Colon (tissue), 2 donors: ENCODE data around the gene LZTR1.
"Not testable (repeated sequence)": the region's sequence is repeated elsewhere in the genome, so short reads cannot be mapped to it uniquely, and the experiment has no call there.

ENCODE experiments used
- FAIRE-seq: peaks from 2 replicates; lab custom pipeline; 2012; peaks lifted over from hg19 to GRCh38; lab: Jason Lieb, UNC
- donor health status: control.
- donor health status: control.

Gene LZTR1

DNA sequence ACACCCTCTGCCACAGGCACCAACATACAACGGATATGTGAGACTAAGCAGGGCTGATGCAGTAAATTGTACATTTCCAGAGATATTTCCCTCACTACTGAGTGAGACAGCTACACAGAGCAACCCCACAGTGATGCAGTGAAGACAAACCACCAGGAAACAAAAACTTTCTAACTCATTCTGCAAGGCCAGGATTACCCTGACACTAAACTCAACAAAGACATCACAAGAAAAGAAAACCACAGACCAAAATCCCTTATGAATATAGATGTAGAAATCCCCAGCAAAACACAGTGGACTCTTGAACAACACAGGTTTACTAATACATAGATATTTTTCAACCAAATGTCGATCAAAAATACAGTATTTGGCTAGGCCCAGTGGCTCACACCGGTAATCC is 51.8 kb downstream of the LZTR1 start:
- no peak for FAIRE-seq

DNA sequence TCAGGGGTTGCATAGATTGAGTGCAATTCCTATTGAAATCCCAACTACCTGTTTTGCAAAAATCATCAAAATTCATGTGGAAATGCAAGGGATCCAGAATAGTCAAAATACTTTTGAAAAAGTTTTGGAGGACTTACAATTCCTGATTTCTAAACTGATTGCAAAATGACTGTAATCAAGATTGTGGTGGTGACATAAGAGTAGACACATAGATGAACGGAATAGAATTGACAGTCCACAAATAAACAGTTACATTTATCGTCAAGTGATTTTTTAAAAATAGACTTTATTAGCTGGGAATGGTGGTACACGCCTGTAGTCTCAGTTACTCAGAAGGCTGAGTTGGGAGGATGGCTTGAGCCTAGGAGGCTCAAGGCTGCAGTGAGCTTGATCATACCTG is 52.9 kb downstream of the LZTR1 start:
- no peak for FAIRE-seq

DNA sequence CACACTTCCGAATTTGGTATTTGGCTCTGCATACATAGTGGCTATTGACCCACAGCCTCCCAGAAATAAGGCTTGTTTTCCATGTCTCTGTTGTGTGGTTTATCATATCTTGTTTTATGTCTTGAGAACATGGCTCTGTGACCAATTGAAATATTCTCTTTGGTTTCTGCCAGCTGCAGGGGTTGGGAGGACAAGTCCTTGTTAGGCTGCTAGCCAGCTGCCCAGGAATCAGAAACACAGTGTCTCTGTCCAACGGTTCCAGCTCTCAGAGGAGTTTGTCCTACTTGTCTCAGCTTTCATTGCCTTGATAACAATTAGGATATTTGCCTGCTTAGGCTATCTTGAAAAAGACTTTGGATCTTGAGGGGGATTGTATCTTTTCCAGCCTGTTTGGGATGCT is 56.3 kb downstream of the LZTR1 start:
- no peak for FAIRE-seq

DNA sequence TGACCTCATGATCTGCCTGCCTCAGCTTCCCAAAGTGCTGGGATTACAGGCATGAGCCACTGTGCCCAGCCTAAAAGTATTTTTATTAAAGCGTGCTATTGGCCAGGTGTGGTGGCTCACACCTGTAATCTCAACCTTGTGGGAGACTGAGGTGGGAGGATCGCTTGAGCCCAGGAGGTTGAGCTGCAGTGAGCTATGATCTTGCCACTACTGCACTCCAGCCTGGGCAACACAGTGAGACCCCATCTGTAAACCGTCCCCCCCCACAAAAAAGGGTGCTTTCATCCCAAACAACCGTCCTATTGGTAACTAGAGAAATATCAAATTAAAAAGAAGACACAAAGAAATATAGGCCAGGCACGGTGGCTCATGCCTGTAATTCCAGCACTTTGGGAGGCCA is 57.1 kb downstream of the LZTR1 start:
- not testable (repeated sequence) for FAIRE-seq

DNA sequence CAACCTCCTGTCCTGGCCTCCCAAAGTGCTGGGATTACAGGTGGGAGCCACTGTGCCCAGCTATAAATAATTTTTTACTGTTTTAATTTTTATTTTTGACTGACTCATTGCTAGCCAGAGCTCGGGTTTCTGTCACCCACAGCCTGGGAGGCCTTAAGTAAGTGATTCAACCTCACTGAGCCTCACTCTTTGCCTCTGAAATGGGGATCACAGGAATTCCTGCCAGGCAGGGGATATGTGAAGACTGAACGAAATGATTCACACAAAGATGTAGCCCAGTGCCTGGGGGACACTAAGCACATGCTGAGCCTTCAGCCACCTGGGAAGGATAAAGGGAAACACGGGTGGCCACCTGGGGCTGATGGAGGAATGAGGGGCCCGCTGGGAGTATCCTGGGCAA is 59.8 kb downstream of the LZTR1 start:
- FAIRE-seq = no peak

DNA sequence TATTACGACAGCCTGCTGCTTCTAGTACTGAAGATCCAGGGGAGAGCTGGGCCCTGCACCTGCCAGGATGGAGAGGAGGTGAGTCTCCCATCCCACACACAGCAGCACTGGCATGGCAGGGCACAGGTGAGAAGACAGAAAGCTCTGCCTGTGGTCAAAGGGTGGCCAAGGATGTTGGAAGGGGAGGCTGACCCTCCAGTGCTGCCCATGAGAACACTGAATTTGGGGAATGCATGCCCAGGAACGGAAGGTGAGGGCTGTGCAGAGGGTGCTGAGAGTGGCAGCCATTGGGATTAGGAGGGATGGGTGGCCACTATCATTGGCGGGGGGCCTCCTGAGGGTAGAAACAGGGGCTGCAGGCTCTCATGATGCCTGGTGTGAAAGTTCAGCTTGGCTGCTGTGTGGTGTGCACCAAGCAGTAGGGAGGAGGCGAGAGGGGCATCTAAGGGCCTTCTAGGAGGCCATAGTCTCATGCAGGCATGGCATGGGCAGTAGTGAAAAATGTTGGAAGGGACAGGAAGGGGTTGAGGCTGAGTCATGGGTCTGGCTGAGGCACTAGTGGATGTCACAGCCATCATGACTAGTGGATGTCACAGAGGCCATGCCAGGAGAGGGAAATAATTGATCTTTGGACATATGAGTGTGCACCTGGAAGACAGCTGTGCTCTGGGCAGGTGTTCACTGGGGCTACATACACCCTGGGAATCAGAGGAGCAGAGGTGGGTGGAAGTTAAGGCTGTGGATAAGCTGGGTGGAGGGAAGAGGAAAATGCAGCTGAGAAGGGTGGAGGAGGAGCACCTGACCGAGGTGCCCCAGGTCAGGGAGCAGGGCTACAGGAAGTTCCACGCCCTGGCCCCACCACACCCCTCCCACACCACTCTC is 61.1 kb downstream of the LZTR1 start:
- no peak for FAIRE-seq

DNA sequence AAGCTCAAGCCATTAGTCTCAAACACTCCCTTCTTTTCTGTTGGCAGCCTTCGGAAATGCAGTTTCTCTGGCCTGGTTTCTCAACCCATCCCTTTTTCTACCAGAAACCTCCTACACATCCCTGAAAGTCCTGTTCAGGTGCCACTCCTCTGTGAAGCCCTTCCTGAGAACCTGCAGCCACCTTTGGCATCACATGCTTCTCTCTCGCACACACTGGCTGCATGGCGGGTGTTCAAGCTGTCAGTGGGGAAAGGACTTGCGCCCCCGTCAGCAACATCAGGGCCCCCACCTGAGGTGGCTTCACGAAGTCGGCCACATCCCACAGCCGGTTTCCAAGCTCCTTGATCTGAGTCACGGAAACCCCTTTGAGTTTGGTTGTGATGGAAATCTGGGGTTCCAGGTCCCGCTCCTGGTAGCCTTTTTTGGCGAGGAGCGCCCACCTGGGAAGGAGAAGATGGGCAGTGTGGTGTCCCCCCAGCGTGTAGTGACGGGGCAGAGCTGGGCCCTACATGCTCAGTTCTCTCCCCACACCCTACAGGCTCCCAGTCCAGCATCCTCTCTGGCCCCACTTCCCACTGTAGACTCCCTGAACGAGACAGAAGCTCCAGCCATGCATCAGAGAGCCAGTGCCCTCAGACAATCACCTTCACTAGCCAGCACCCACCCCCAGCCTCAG is 61.9 kb downstream of the LZTR1 start:
- no peak for FAIRE-seq

DNA sequence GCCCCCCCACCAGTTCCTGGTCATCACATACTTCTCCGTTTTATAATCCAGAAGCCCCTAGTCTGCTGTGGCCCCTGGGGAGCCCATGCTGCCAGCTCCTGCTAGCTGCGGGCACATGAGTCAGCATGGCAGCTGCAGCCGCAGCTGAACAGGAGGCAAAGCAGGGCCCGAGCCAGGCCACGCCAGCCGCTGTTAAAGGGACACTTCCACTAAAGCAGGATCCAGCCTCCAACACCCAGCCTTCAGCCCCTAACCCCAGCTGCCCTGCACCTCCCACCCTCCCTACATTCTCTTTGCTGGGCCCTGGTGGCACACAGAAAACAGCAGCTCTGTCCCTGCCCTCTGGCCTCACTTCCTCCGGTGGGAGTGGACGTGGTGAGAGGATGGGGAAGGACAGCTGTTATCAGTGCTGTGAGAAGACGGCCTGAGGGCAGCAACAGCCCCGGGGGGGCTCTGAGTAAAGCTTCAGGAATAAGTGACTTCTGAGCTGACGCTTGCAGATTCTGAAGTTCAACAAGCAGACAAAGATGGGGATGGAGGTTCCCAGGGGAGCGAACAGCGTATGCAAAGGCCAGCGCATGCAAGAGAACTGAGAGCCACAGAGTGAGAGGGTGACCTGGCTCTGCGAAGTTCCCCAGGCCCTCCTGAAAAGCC is 63.0 kb downstream of the LZTR1 start:
- no peak for FAIRE-seq

DNA sequence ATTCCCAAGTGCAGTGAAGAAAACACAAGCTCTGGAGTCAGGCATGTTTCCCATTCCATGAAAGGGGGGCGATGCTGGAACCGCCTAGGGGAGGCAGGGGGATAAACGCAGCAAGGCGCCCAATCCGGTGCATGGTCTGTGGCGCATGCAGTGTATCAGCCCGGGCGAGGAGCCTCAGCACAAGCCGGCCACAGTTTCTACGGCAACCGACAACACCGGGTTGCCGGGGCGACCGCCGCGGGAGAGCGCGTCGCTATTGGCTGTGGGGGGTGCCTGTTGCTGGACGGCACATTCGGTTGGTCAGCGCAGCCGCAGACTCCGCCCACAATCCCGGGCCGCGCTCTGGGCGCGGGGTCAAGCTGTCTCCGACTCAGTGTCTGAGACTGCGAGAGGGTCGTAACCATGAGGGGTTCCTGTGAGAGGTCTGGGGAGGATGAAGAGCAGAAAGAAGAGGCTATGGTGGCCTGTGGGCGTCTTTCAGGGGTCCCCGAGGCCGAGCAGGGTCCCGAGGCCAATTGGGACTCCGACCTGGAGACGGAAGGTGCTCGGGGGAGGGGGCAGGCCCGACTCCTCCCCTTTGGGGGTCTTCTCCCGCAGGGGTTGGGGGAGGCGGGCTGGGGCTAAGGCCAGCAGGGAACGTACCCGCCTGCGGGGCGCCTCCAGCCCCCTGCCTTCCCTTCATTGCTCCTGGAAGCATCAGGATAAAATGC is 63.6 kb downstream of the LZTR1 start, which contains the start of gene LRRC74B:
Gene LRRC74B (plus strand): TSS at position 362 of the 710 bp plus-strand sequence. CDS start 41 bp downstream, at position 403.
- no peak for FAIRE-seq

DNA sequence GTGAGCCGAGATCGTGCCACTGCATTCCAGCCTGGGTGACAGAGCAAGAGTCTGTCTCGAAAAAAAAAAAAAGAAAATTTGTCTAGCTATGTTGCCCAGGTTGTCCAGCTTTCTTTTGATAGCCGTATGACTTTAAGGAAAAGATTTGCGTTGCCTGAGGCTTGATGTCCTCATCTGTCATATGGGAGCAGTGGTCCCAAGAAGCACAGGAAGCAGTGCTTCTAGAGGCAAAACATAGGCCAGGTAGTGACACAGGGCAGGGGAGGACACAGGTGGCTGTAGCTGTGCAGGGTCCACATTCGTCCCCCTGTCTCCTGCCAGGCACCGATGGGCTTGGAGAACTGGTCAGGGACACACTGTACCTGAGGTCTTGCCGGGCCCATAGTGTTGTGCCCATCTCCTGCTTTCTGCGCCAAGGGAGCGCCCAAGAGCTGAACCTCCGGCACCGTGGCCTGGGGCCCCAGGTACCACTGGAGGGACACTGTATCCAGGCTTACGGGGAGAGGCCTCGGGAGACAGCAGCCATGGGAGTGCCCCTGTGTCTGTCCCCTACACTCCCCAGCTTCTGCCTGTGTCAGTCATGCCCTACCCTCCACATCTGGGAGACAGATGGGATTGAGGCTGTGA is 65.1 kb downstream of the LZTR1 start:
- FAIRE-seq = no peak

DNA sequence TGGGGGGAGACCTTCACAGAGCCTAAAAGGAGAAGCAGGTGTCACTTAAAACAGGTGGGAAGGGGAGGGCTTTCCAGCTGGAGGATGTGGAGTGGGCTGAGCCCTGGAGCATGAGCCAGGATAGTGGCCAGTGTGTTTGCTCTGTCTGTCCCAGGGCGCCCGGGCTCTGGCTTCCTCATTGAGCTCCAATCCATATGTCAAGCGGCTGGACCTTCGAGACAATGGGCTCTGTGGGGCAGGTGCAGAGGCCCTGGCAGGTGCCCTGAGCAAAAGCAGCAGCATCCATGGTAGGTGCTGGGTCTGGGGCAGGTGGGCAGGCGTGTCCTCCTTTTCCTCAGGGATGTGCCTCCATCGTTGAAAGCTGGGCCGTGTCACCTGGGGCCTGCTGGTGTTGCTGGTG is 65.6 kb downstream of the LZTR1 start:
- no peak for FAIRE-seq

DNA sequence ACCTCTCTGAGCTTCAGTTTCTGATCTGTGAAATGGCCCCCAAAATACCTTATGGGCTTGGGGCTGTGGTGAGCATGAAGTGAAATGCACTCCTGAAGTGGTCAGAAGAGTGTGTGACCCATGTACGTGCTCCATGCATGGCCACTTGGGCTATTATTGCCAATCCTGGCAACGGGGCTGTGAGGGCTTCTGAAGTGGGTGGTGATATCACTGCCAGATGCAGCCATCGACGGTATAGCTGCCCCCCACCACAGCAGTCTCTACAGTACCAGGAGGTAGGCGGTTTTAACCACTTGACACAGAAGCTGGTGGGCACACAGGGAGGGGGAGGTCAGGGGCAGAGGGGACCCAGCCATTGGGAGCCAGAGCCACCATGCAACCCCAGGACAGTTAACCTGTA is 66.4 kb downstream of the LZTR1 start:
- not testable (repeated sequence) for FAIRE-seq
